ENCODE data around the gene HSPA2. TPM values are rescaled to one million over a fixed set of nuclear protein-coding genes. Genes with fewer than 3 reads are reported as not detected.

The HSPA2 gene
- total and polyA plus RNA-seq, 8 donors: 3.3 to 7.2 (median 5.4) TPM

- DNase-seq: no peak
- ATAC-seq: no peak
- no peak for TF ChIP-seq CTCF (IDR thresholded peaks at IDR 0.05)
- Histone ChIP-seq H3K27me3 (no peaks in the 10 kb centered on the region), H3K4me3 (no peak overlapping the region), H3K36me3 (no peaks in the 10 kb centered on the region), H3K4me1 (peaks cover 4 to 42% (median 13%) of the 10 kb centered on the region in 3 donors), H3K27ac (peak overlapping the region in 2 of 4 donors; percentile 59 to 99), H3K9me3 (no peaks in the 10 kb centered on the region)
- FAIRE-seq: no peak
- 72 to 75% methylated on average over 4 of the region's 4 CpGs for WGBS, 2 donors
- intact Hi-C loops (cut with DNase I): no loop called here
Observed at GRCh38 chr14:64507376-64508156, 33.0 kb upstream of the HSPA2 start.

GRCh38 chr14:64508215-64508776 lies 32.2 kb upstream of the HSPA2 start:
- Histone ChIP-seq H3K27me3 (no peaks in the 10 kb centered on the region), H3K4me3 (no peak overlapping the region), H3K36me3 (no peaks in the 10 kb centered on the region), H3K4me1 (peaks cover 3 to 42% (median 13%) of the 10 kb centered on the region in 3 donors), H3K9me3 (no peaks in the 10 kb centered on the region), H3K27ac (no peak overlapping the region)
- DNase-seq: no peak
- no peak for ATAC-seq
- FAIRE-seq: no peak
- no peak for TF ChIP-seq CTCF (IDR thresholded peaks at IDR 0.05)
- intact Hi-C loops (cut with DNase I): no loop called here
- 33 to 51% methylated on average over 1 of the region's 1 CpG for WGBS, 2 donors

- DNase-seq: no peak
- Histone ChIP-seq H3K4me3 (no peak overlapping the region), H3K36me3 (no peaks in the 10 kb centered on the region), H3K9me3 (no peaks in the 10 kb centered on the region), H3K4me1 (peaks cover 3 to 42% (median 13%) of the 10 kb centered on the region in 3 donors), H3K27me3 (no peaks in the 10 kb centered on the region), H3K27ac (no peak overlapping the region)
- no peak for TF ChIP-seq CTCF (IDR thresholded peaks at IDR 0.05)
- intact Hi-C loops (cut with DNase I): no loop called here
- no peak for ATAC-seq
- FAIRE-seq: no peak
- 91 to 92% methylated on average over 8 of the region's 8 CpGs for WGBS, 2 donors
Observed at GRCh38 chr14:64509036-64509435, 31.5 kb upstream of the HSPA2 start.

DNA sequence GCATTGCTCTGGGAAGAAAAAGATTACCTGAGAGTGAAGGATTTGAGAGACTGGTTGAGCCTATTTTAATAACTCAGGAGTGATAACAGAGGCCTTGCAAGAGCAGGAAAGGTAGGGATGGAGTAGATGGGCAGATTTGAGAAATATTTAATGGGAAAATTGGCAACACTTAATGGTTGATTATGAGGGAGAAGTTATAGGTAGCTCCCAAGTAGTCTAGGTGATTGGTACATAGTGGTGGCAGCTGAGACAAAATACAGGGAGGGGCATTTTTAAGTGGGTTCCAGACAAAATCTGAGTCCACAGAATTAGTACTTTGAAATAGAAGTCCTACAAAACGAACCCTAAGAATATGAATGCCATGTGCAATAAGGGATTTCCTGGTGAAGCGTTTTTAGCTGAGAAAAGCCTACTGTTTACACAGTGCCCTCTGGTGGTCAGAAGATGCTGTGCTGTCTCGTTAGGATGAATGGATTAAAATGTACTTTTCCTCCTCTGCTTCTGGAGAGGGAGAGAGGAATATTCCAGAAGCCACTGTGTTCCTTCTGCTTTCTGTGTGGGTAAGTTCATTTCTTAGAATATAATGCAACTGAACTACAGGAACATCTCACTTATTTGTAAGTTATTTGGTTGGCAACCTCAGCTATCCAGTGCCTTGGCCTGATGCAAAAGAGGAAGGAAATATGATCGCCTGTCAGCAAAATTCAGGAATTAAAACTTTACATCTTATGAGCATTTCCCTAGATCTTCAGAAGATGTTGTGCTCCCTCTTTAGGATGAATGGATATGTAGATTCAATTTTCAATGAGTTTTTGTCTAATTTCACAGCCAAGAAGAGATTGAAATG lies 29.5 kb upstream of the HSPA2 start:
- ATAC-seq: peak; percentile 65 to 91 (median 86)
- DNase-seq: peak in 4 of 6 donors; percentile 34 to 70 (median 48)
- Histone ChIP-seq H3K4me3 (no peak overlapping the region), H3K4me1 (peaks cover 3 to 40% (median 13%) of the 10 kb centered on the region in 3 donors), H3K27me3 (no peaks in the 10 kb centered on the region), H3K27ac (peak overlapping the region in 2 of 4 donors; percentile 23 to 29), H3K36me3 (no peaks in the 10 kb centered on the region), H3K9me3 (no peaks in the 10 kb centered on the region)
- intact Hi-C loops (cut with DNase I): no loop called here
- FAIRE-seq: no peak
- TF ChIP-seq CTCF (IDR thresholded peaks at IDR 0.05): peak; percentile 87 to 91 (median 89)
- WGBS, 2 donors: 22% methylated on average over 4 of the region's 4 CpGs
